ENCODE results near the gene POP4.
"Not testable (repeated sequence)": the region's sequence is repeated elsewhere in the genome, so short reads cannot be mapped to it uniquely, and the experiment has no call there.

Gene POP4

GRCh38 chr19:29625186-29625651 lies 19.1 kb downstream of the POP4 start:
- Histone ChIP-seq H3K4me3 (ENCODE audit: low read depth, low read length) (no peak overlapping the region), H3K27ac (no peak overlapping the region), H3K27me3 (ENCODE audit: insufficient read depth, low read depth, severe bottlenecking) (no peaks in the 10 kb centered on the region), H3K9me3 (ENCODE audit: severe bottlenecking) (no peaks in the 10 kb centered on the region), H3K36me3 (no peaks in the 10 kb centered on the region)
- TF ChIP-seq CTCF (IDR thresholded peaks at IDR 0.05; ENCODE audit: low read depth, low read length) = no peak
- no peak for DNase-seq

- H3K27ac ChIP-seq = no peak overlapping the region
- no peak overlapping the region for H3K4me3 ChIP-seq (ENCODE audit: low read depth, low read length)
- H3K9me3 ChIP-seq (ENCODE audit: severe bottlenecking) = no peaks in the 10 kb centered on the region
- no peak for TF ChIP-seq CTCF (IDR thresholded peaks at IDR 0.05; ENCODE audit: low read depth, low read length)
- no peaks in the 10 kb centered on the region for H3K27me3 ChIP-seq (ENCODE audit: insufficient read depth, low read depth, severe bottlenecking)
- H3K36me3 ChIP-seq = no peaks in the 10 kb centered on the region
- no peak for DNase-seq
Observed at GRCh38 chr19:29626386-29626785, 20.3 kb downstream of the POP4 start.

GRCh38 chr19:29626832-29627231 lies 20.7 kb downstream of the POP4 start:
- not testable (repeated sequence) for H3K4me3 ChIP-seq (ENCODE audit: low read depth, low read length); DNase-seq; H3K9me3 ChIP-seq (ENCODE audit: severe bottlenecking); H3K27ac ChIP-seq; H3K27me3 ChIP-seq (ENCODE audit: insufficient read depth, low read depth, severe bottlenecking); H3K36me3 ChIP-seq

GRCh38 chr19:29628661-29629385 lies 22.7 kb downstream of the POP4 start:
- no peaks in the 10 kb centered on the region for H3K36me3 ChIP-seq
- H3K9me3 ChIP-seq (ENCODE audit: severe bottlenecking) = no peaks in the 10 kb centered on the region
- H3K4me3 ChIP-seq (ENCODE audit: low read depth, low read length) = no peak overlapping the region
- no peaks in the 10 kb centered on the region for H3K27me3 ChIP-seq (ENCODE audit: insufficient read depth, low read depth, severe bottlenecking)
- DNase-seq = no peak
- no peak for TF ChIP-seq CTCF (IDR thresholded peaks at IDR 0.05; ENCODE audit: low read depth, low read length)
- H3K27ac ChIP-seq = no peak overlapping the region

- no peak for DNase-seq
- no peak overlapping the region for H3K27ac ChIP-seq
- no peaks in the 10 kb centered on the region for H3K36me3 ChIP-seq
- H3K9me3 ChIP-seq (ENCODE audit: severe bottlenecking) = no peaks in the 10 kb centered on the region
- no peak overlapping the region for H3K4me3 ChIP-seq (ENCODE audit: low read depth, low read length)
- no peak for TF ChIP-seq CTCF (IDR thresholded peaks at IDR 0.05; ENCODE audit: low read depth, low read length)
- H3K27me3 ChIP-seq (ENCODE audit: insufficient read depth, low read depth, severe bottlenecking) = no peaks in the 10 kb centered on the region
Observed at GRCh38 chr19:29629836-29630534, 23.9 kb downstream of the POP4 start.

- H3K27me3 ChIP-seq (ENCODE audit: insufficient read depth, low read depth, severe bottlenecking) = no peaks in the 10 kb centered on the region
- no peaks in the 10 kb centered on the region for H3K9me3 ChIP-seq (ENCODE audit: severe bottlenecking)
- TF ChIP-seq CTCF (IDR thresholded peaks at IDR 0.05; ENCODE audit: low read depth, low read length) = no peak
- no peak overlapping the region for H3K27ac ChIP-seq
- H3K36me3 ChIP-seq = no peaks in the 10 kb centered on the region
- DNase-seq = no peak
- no peak overlapping the region for H3K4me3 ChIP-seq (ENCODE audit: low read depth, low read length)
Observed at GRCh38 chr19:29630655-29631054, 24.6 kb downstream of the POP4 start.

Data from WERI-Rb-1 (cell line).